Small intestine (tissue), 7 donors: ENCODE results near the gene SHROOM3. TPM values are rescaled to one million over a fixed set of nuclear protein-coding genes. Genes with fewer than 3 reads are reported as not detected.
"Not testable (repeated sequence)": the region's sequence is repeated elsewhere in the genome, so short reads cannot be mapped to it uniquely, and the experiment has no call there.

ENCODE experiments used
- DNase-seq, 2 donors: peaks; one replicate each; pipeline versions ENCODE4 v3.0.0 to v3.0.0-alpha.2; 2013
- FAIRE-seq: peaks from 2 replicates; lab custom pipeline; 2012; peaks lifted over from hg19 to GRCh38; lab: Jason Lieb, UNC
- H3K27ac ChIP-seq, 3 donors: one replicate each; pipeline ENCODE4 v1.5.1; 2013; ENCODE audit warnings: low read length in 2 of 3, mild to moderate bottlenecking in 2 of 3, control low read depth in 1 of 3, inconsistent platforms in 1 of 3, low read depth in 1 of 3, moderate library complexity in 1 of 3
- H3K27me3 ChIP-seq, 3 donors: one replicate each; pipeline ENCODE4 v1.6.1; 2013; ENCODE audit warnings: low read length in 3 of 3, inconsistent platforms in 1 of 3; ENCODE audit not compliant: control insufficient read depth in 3 of 3, insufficient read depth in 3 of 3
- H3K36me3 ChIP-seq, 3 donors: one replicate each; pipeline ENCODE4 v1.6.1; 2013; ENCODE audit warnings: low read length in 3 of 3, inconsistent platforms in 1 of 3, low read depth in 1 of 3, mild to moderate bottlenecking in 1 of 3, moderate library complexity in 1 of 3; ENCODE audit not compliant: control insufficient read depth in 3 of 3, insufficient read depth in 2 of 3
- H3K4me1 ChIP-seq, 3 donors: one replicate each; pipeline ENCODE4 v1.6.1; 2013; ENCODE audit warnings: low read length in 2 of 3, inconsistent platforms in 1 of 3, low read depth in 1 of 3, mild to moderate bottlenecking in 1 of 3, moderate library complexity in 1 of 3; ENCODE audit not compliant: control insufficient read depth in 3 of 3, insufficient read depth in 2 of 3
- H3K4me3 ChIP-seq, 3 donors: one replicate each; pipeline ENCODE4 v1.5.1; 2013; ENCODE audit warnings: low read length in 3 of 3, control low read depth in 1 of 3, inconsistent platforms in 1 of 3, low read depth in 1 of 3, mild to moderate bottlenecking in 1 of 3, moderate library complexity in 1 of 3
- H3K9me3 ChIP-seq, 2 donors: one replicate each; pipeline ENCODE4 v1.6.1; 2013; ENCODE audit warnings: low read depth in 1 of 2, low read length in 1 of 2; ENCODE audit not compliant: control insufficient read depth in 2 of 2, insufficient read depth in 1 of 2
- WGBS, 3 donors: extraction: QIAGEN DNeasy Blood & Tissue Kit; methylation state at CpG; one replicate each; pipeline ENCODE4 v1.1.7; 2013; 5-methylcytosine and 5-hydroxymethylcytosine counted together
- polyA plus RNA-seq, 4 donors: library from polyadenylated mRNA; stranded (reverse) in 3 of 4; unstranded in 1 of 4; fragments of 200-250 nt in 3 of 4; fragments of 120-200 nt in 1 of 4; gene quantifications; one replicate each; pipeline versions ENCODE4 v1.2.1 to v1.2.3, GENCODE V29; 2013
- donor health status: healthy with polysubstance abuse.
- donor health status: control.
- donor health status: control.
- donor health status: Bipolar disorder and iron deficiency.
- donor health status: healthy.

SHROOM3 gene
- polyA plus RNA-seq, 4 donors: 21.6 to 52.5 (median 27.8) TPM

GRCh38 chr4:76726631-76727030, 291.6 kb downstream of the SHROOM3 start:
- H3K27me3 ChIP-seq: no peaks in the 10 kb centered on the region
- H3K27ac ChIP-seq: no peak overlapping the region
- H3K9me3 ChIP-seq: no peaks in the 10 kb centered on the region
- no peak for DNase-seq
- 91 to 96% (median 94%) methylated on average over 5 of the region's 5 CpGs for WGBS, 3 donors
- no peak overlapping the region for H3K4me3 ChIP-seq
- H3K36me3 ChIP-seq: peaks cover 0 to 15% (median 10%) of the 10 kb centered on the region in 3 donors
- peaks cover 0 to 4% (median 2%) of the 10 kb centered on the region in 3 donors for H3K4me1 ChIP-seq
- no peak for FAIRE-seq

- H3K4me1 ChIP-seq, H3K27me3 ChIP-seq, H3K9me3 ChIP-seq, FAIRE-seq, DNase-seq, H3K4me3 ChIP-seq, H3K27ac ChIP-seq: not testable (repeated sequence)
- H3K36me3 ChIP-seq: peaks cover 0 to 15% (median 10%) of the 10 kb centered on the region in 3 donors
- 84 to 94% (median 90%) methylated on average over 5 of the region's 5 CpGs for WGBS, 3 donors
Observed at GRCh38 chr4:76727934-76728333, 292.9 kb downstream of the SHROOM3 start.

DNA sequence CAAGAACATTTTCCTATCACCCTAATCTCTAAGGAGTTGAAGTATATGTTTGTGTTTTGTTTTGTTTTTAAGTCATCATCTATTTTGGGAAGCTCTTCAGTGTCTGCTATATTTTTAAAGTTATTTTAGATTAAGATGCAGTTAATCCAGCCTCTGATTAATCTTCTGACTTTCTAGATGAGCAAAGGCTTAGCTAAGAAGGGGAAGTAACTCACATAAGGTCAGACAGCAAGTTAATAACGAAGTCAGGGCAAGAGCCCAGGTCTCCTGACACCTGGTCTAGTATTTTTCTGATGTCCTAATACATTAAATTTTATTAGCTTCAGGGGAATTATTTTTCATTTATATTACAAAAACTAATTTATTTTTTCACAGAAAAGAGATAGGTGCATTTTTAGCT, 294.4 kb downstream of the SHROOM3 start:
- peaks cover 0 to 21% (median 17%) of the 10 kb centered on the region in 3 donors for H3K36me3 ChIP-seq
- H3K9me3 ChIP-seq: no peaks in the 10 kb centered on the region
- FAIRE-seq (no peak), DNase-seq (no peak)
- H3K27ac ChIP-seq: no peak overlapping the region
- WGBS, 3 donors: 64 to 83% (median 65%) methylated on average over 1 of the region's 1 CpG
- H3K27me3 ChIP-seq: no peaks in the 10 kb centered on the region
- H3K4me3 ChIP-seq: no peak overlapping the region
- peaks cover 0 to 15% (median 2%) of the 10 kb centered on the region in 3 donors for H3K4me1 ChIP-seq

DNA sequence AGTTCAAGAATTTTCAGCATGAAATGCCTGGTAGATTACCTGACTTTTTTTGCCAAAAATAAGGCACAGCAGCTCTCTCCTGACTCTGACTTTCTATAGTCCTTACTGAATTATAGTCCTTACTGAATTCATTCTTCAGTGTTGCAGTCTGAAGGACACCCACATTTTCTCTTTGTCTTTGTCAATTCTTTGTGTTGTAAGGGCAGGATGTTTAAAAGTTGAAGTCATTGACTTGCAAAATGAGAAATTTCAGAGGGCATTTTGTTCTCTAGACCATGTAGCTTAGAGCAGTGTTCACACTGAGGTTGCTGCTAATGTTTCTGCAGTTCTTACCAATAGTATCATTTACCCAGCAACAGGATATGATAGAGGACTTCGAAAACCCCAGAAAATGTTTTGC, 295.0 kb downstream of the SHROOM3 start:
- H3K27ac ChIP-seq: no peak overlapping the region
- no peaks in the 10 kb centered on the region for H3K27me3 ChIP-seq
- WGBS, 3 donors: 94 to 97% (median 96%) methylated on average over 1 of the region's 1 CpG
- DNase-seq (no peak), FAIRE-seq (no peak)
- H3K9me3 ChIP-seq: no peaks in the 10 kb centered on the region
- H3K4me3 ChIP-seq: no peak overlapping the region
- H3K36me3 ChIP-seq: peaks cover 0 to 21% (median 20%) of the 10 kb centered on the region in 3 donors
- peaks cover 0 to 13% (median 2%) of the 10 kb centered on the region in 3 donors for H3K4me1 ChIP-seq

DNA sequence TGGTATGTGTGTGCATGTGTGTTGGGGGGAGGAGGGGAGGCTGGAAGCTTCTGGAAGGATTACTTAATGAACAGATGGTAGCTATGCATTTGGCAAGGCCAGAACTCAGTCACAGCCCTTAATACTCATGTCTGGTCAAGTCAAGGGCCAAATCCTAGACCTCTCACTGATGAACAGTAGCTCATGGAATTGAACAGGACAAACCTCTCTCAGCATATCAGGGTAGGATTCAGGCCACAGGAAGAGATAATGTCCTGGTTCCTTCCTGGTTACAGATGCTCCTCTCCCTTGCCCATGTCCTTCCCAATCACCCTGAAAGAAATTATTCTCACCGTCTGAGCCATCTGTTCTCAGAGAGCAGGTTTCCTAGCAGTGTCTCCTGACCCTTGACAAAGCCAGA, 297.2 kb downstream of the SHROOM3 start:
- Histone ChIP-seq H3K9me3 (no peaks in the 10 kb centered on the region), H3K27ac (no peak overlapping the region), H3K4me3 (no peak overlapping the region), H3K27me3 (no peaks in the 10 kb centered on the region), H3K36me3 (peaks cover 0 to 17% (median 16%) of the 10 kb centered on the region in 3 donors), H3K4me1 (peaks cover 0 to 16% (median 2%) of the 10 kb centered on the region in 3 donors)
- FAIRE-seq (no peak), DNase-seq (no peak)
- WGBS, 3 donors: 61 to 80% (median 69%) methylated on average over 1 of the region's 1 CpG

DNA sequence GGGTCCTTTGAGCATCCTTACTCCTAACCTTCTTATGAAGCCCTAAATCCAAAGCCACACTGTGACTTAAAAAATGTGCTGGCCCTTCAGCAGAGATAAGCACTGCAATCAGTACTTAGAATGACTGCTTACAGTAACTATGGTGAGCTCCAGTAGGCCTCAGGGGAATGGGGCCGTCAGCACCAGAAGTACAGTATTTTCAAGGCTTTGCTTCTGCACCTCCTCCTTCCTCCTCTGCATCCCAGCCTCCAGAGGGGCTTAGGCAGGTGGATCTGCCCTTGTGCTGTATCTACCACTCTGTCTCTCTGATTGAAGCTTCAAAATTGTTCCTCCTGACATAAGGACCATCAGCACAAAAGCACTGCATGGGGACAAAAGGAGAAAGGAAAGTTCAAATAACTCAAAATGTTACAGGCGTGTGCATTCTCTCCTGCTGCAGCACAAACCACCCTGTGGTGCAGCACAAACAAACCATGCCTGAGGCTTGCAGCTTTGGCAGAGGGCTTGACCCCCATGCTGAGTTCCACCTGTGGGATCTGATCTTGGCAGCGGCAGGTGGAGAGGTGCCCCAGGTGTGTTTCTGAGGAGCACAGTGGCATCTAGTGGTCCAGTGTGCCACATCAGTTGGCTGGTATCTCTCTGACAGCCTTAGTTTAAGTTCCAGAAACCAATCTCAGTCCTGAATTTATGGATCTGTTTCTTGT, 298.2 kb downstream of the SHROOM3 start:
- Histone ChIP-seq H3K4me3 (no peak overlapping the region), H3K9me3 (no peaks in the 10 kb centered on the region), H3K36me3 (peaks cover 0 to 17% (median 13%) of the 10 kb centered on the region in 3 donors), H3K27ac (no peak overlapping the region), H3K4me1 (peaks cover 2 to 16% (median 2%) of the 10 kb centered on the region in 3 donors), H3K27me3 (no peaks in the 10 kb centered on the region)
- FAIRE-seq: no peak
- WGBS, 3 donors: 57 to 69% (median 60%) methylated on average over 3 of the region's 3 CpGs
- DNase-seq: no peak

- 53 to 81% (median 70%) methylated on average over 3 of the region's 3 CpGs for WGBS, 3 donors
- Histone ChIP-seq H3K4me3 (no peak overlapping the region), H3K36me3 (peaks cover 0 to 36% (median 18%) of the 10 kb centered on the region in 3 donors), H3K4me1 (peaks cover 0 to 24% (median 2%) of the 10 kb centered on the region in 3 donors), H3K27me3 (no peaks in the 10 kb centered on the region), H3K27ac (peak overlapping the region in 1 of 3 donors; percentile 65), H3K9me3 (no peaks in the 10 kb centered on the region)
- DNase-seq (no peak), FAIRE-seq (no peak)
Observed at GRCh38 chr4:76736414-76736813, 301.4 kb downstream of the SHROOM3 start.

GRCh38 chr4:76737180-76737579, 302.2 kb downstream of the SHROOM3 start:
- 68 to 96% (median 80%) methylated on average over 2 of the region's 2 CpGs for WGBS, 3 donors
- Histone ChIP-seq H3K4me3 (no peak overlapping the region), H3K9me3 (no peaks in the 10 kb centered on the region), H3K27ac (peak overlapping the region in 1 of 3 donors; percentile 65), H3K36me3 (peaks cover 0 to 40% (median 18%) of the 10 kb centered on the region in 3 donors), H3K4me1 (peaks cover 0 to 23% (median 2%) of the 10 kb centered on the region in 3 donors), H3K27me3 (no peaks in the 10 kb centered on the region)
- DNase-seq (no peak), FAIRE-seq (no peak)
